ENCODE measurements around the gene USF2.

The USF2 gene

DNA sequence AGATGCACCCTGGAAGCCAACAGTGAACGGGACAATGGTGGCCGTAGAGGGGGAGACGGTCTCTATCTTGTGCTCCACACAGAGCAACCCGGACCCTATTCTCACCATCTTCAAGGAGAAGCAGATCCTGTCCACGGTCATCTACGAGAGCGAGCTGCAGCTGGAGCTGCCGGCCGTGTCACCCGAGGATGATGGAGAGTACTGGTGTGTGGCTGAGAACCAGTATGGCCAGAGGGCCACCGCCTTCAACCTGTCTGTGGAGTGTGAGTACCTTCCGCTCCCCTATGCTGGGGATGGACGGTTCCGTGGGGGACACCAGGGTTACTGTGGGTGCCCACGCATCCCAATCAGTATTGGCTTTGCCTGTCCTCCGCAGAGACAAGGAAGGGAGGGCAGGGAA lies 33.7 kb downstream of the USF2 start:
- DNase-seq: no peak

DNA sequence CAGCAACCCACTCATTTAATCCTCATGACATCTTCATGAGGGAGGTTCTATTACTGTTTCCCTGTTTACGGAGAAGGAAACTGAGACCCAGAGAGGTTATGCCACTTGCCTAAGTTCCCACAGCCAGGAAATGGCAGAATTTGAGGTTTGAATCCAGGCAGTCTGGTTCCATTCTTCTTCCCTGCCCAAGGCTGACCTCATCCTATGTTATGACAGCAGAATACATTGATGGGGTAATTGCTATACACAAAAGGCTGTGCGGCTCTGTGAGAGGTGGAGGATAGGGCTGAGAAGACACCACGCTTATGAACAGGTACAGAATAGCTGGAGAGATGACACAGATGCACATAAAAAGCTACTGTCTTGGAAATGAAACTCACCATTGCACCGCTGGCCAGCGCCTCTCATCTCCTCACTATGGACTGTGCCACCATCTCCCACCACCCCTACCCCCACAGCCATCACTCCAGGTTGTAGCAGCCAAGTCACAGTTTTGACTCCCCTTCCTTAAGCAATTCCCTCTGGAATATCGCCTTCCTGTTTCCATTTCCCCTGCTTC lies 34.7 kb downstream of the USF2 start:
- DNase-seq: no peak

DNA sequence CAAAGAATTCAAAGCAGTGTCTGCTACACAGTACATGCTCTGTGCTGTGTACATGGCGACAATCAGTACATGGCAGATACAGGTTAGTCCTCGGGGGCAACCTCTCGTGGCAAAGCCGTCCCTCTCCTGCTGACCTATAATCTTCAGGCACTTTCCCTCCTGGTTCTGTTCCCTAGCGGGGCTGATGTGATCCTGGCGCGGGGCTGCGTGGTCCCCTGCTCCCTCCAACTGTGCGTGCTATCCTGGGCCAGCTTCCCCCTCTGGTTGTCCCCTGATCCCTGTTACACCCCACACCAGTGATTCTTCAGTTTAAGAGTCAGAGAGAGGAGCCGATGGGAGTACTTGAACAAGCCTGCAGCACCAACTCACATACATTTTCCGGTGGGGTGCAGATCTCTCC lies 35.3 kb downstream of the USF2 start:
- no peak for DNase-seq

DNA sequence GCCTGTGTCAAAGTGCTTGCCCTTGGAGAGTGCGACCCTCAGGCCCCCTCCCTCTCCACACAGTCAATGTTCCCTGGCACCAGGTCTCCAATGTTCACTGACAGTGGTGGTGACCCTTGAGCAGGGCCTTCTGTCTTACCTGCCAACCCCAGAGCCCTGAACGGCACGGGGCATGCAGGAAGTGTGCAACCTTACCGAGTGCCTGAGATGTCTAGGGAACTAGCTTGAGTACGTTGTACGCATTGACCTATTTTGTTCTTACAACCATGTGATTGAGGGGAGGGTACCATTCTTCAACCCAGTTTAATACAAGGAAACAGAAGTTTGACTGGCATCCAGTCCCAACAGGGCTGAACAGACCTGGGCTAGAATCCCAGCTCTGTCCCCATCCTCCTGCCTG lies 36.4 kb downstream of the USF2 start:
- no peak for DNase-seq

DNA sequence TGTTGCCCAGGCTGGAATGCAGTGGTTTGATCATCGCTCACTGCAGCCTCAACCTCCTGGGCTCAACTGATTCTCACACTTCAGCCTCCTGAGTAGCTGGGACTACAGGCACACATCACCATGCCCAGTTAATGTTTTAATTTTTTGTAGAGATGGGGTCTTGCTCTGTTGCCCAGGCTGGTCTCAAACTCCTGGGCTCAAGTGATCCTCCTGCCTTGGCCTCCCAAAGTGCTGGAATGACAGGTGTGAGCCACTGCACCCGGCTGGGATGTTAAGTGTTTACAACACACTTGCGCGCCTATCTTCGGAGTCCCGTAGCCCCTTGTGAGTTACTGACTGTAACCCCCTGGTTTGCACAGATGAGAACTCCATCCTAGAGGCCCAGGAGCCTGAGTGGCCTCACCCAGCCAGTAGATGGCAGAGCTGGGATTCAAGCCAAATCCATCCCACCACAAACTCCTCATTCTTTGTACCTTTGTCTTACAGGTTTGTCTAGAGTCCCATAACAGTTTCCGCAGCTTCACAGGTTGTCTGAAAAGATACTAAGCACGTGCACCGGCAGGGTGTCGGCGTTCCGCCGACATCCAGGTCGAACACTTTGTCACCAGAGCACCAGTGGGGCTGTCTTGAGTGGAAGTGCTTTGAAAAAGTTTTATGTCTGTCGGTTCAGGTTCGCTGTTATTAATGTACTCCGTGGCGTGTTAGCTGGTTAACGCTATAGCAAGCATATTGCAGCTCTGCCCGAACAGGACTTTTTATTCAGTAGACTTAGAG lies 37.9 kb downstream of the USF2 start:
- DNase-seq: no peak

DNA sequence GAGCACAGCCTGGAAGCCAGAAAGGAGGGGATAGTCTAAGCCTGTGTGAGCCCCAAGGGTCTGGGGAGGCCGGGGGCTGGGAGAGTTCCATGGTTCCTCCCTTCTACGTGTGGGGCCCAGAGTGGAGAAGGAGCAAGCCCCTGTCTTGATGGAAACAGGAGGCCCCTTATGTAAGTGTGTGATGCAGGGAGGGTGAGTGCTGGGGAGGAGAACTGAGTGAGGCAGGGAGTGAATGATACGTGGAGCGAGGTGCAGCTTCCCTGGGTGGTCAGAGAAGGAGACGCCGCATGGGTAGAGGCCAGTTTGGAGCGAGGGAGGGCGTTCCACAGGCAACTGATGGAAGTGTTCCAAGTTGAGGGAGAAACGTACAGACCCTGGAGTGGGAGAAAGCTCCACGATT lies 39.2 kb downstream of the USF2 start:
- DNase-seq: no peak

DNA sequence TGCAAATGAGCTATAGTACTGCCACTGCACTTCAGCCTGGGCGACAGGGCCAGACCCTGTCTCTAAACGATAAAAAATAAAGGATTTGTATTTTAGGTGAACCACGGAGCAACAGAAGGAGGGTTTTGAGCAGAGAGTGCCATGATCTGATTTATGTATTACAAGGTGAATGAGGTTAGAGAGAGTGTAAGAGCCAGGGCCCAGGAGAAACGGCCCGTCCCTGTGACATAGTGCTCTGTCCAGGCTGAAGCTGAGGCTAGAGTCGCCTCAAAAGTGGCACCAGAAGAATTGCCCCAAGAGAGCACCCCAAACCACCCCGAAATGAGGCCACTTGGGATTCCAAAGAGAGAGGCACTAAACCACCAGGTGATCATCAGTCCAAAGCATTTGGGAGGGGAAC lies 40.1 kb downstream of the USF2 start:
- no peak for DNase-seq

DNA sequence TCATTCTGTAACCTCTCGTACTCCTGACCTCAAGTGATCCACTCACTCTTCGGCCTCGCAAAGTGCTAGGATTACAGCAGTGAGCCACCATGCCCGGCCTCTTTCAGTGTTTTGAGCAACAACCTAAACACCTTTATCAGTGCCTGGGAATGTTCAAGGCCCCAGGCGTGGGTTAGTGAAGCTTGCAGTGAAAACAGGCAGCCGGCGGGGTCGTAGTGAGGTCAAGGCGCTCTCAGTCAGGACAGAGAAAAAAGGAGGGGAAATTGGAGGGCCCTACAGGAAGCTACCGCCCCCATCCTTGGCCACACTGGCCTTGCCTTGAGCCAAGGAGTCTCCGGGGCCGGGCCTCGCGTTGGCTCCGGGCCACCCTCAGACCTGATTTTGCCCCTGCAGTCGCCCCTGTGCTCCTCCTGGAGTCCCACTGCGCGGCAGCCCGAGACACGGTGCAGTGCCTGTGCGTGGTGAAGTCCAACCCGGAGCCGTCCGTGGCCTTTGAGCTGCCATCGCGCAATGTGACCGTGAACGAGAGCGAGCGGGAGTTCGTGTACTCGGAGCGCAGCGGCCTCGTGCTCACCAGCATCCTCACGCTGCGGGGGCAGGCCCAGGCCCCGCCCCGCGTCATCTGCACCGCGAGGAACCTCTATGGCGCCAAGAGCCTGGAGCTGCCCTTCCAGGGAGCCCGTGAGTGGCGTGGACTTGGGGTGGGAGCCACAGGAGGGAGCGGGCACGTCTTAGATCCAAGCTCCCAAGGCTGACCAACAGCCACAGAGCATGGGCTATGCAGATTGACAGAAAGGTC lies 40.9 kb downstream of the USF2 start:
- no peak for DNase-seq

DNA sequence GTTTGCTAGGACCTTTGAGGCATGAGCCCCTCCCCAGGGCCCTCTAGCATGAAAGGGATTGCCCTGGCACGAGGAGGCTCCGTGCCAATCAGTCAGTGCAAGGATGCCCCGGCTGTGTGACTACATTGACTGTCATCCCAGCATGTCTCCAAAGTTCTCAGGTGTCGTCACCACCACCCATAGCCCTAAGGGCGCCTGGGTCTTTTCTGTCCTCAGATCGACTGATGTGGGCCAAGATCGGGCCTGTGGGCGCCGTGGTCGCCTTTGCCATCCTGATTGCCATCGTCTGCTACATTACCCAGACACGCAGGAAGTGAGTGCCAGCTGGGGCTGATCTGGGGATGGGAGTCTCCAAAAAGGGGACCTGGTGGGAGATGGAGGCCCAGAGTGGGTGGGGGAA lies 41.6 kb downstream of the USF2 start:
- DNase-seq: no peak

DNA sequence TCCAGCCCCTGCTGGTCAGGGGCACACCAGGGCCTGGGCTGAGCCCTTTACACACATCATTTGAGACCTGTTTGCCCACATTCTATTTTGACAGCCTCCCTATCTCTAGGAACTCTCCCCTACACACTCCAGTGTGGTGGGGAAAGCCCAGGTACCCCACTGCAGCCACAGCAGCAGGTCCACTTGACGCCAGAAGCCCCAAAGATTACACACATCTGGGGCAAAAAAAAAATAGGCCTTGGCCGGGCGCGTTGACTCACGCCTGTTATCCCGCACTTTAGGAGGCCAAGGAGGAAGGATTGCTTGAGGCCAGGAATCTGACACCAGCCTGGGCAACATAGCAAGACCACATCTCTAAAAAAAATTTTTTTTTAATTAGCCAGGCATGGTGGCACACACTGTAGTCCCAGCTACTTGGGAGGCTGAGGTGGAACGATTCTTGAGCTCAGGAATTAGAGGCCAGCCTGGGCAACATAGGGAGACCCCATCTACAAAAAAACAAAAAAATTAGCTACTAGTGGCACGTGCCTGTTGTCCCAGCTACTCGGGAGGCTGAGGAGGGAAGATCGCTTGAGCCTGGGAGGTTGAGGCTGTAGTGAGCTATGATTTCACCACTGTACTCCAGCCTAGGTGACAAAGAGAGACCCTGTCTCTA lies 42.2 kb downstream of the USF2 start:
- no peak for DNase-seq

DNA sequence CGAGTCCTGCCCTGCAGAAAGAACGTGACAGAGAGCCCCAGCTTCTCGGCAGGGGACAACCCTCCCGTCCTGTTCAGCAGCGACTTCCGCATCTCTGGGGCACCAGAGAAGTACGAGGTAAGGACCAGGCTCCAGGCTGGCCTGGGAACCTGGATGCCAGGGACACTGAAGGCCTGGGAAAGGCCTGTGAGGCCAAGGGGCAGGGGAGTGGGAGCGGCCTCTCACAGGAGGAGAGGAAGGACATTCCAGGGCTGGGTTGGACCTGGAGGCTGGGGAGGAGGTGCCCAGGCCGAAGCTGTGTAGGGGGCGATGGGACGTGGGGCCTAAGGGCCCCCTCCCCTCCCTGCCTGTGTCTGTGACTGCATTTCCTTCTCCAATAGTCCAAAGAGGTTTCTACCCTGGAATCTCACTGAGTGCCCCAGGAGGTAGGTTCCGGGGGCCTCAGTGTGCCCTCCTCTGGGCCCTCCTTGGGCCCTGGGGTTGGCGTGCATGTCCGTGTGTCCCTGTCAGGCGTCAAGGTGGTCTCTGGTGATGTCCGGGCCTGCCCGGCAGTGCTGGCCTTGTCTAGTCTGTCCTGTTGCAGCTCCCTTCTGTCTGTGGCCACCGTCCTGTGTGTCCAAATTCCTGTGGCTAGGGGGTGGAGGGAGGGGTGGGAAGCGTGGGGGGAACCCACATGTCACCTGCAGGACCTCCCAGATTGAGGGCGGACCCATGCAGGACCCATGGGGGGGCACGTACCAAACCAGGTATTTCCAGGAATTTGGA lies 43.3 kb downstream of the USF2 start:
- DNase-seq: no peak

DNA sequence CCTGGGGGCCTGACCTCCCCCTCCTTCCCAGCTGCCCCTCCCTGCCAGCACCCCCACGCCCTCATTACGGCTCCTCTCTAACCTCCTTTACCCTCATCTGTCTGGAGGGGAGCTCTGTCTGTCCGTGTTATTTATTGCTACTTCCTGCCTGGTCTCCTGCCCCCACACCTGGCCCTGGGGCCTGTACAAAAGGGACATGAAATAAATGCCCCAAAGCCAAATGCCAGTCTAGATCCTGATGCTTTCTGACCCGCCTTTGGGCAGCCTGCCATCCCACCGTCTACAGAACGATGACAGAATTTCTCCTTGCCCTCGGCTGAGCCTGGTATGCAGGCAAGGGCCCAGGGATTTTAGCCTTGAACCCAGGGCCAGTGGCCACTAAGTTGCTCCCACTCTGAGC lies 44.8 kb downstream of the USF2 start:
- no peak for DNase-seq

DNA sequence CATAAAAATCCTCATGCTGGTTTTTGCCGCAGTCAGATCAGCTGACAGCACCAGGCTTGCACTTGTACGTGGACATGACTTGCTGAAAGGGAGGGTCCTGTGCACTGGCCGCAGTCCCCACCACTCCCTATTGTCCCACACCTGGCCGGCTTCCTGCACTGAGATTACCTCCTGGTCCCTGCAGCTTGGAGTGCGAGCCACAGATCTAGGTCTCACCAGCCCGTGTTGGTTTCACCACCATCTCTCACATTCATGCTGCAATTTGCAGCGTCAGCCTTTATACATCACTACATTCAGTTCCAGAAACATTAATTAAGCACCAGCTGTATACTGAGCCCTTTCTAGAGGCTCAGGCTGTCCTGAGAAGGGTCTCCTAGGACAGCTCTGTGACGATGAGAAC lies 45.3 kb downstream of the USF2 start:
- no peak for DNase-seq

DNA sequence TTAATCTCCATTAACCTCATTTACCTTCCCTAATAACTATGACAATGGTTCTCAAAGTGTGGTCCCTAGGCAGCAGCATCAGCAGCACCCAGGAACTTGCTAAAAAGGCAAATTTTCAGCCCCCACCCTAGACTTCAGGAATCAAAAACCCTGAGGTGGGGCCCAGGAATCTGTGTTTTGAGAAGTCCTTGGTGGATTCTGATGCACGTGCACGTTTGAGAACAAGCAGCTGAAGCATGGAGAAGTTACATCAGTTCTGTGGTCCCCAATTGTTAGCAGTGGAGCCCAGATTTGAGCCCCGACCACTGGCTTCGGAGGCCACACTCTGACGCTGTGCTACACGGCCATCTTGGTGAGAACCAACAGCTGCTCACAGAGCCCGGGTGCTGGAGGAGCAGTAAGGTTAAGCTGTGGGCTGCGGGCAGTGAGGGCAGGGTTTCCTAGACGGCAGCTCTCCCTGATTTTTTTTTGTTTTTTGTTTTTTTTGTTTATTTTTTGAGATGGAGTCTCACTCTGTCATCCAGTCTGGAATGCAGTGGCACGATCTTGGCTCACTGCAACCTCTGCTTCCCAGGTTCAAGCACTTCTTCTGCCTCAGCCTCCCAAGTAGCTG lies 46.2 kb downstream of the USF2 start:
- no peak for DNase-seq

DNA sequence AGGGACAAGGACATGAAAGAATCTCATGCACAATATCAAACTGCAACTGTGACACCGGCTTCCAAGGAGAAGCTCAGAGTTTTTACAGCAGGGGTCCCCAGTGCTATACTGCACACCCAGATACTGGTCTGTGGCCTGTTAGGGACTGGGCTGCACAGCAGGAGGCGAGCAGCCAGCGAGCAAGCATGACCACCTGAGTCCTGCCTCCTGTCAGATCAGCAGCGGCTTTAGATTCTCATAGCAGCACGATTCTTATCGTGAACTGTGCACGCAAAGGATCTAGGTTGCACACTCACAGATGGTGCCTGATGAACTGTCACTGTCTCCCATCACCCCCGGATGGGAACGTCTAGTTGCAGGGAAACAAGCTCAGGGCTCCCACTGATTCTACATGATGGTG lies 47.1 kb downstream of the USF2 start:
- DNase-seq: no peak

DNA sequence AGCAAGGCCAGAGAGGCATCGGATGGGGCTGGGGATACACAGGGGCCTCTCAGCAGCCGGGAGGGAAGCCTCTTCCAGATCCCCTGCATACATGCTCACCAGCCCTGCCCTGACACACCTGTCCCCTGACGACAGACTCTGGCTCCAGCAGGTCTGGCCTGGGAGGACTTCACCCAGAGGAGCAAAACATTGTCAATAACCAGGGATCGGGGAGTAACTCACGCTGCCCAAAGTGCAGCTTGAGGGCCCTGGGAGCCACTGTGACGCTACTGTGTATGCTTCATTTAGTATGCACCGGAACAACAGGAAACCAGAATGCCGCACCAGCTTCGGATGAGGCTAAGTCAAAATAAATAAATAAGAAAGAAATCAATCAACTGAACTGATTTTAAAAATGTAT lies 47.8 kb downstream of the USF2 start:
- no peak for DNase-seq

DNA sequence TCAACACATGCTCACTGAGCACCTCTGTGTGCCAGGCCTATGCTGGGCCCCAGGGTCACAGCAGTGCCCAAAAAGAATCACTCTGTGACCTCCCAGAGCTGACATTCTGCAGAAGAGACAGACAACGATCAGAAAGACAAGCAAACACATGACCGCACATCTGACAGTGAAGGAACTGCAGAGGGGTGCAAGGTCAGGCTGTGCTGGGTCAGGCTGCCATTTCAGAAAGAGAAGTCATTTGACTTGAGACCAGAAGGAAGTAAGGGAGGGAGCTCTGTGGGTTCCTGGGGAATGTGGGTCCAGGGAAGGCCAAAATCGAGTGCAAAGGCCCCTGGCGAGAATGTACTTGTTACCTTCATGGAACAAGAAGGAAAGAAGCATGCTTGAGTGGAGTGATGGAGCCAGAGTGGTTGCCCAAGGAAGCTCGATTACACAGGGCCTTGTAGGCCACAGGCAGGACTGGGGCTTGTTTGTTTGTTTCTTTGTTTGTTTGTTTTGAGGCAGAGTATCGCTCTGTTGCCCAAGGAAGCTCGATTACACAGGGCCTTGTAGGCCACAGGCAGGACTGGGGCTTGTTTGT lies 48.8 kb downstream of the USF2 start:
- DNase-seq: no peak

DNA sequence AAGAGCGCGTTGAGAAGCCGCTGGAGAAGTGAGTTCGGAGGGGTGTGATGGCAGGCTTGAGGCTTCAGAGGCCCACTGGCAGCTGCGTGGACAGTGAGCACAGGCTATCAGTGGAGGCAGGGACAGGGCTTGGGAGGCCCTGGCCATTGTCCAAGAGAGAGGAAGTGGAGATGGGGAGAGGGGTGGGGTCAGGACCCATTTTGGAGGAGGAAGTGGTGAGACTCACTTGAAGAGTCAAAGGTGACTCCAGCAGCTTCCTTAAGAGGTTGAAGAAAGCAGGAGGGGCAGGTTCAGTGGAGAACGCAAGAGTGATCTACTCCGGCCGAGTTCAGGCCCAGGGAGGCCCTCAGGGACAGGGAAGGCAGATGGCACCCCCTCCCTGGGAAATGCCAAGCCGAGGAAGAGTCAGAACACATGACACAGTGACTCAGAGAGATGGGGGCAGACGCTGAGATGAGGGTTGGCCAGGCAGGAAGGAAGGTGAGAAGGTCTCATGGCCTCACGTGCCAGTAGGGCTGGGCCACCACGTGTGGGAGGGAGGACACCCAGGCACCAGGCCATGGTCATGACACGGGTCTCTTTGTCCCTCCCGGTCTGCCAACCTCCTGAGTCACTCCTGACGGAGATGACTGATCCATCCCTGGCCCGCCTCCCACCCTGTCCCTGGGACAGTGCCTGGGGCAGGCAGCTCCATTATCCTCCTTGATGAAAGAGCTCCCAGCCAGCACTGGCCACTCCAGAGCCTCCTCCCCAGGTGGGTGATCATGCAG lies 50.1 kb downstream of the USF2 start:
- no peak for DNase-seq

DNA sequence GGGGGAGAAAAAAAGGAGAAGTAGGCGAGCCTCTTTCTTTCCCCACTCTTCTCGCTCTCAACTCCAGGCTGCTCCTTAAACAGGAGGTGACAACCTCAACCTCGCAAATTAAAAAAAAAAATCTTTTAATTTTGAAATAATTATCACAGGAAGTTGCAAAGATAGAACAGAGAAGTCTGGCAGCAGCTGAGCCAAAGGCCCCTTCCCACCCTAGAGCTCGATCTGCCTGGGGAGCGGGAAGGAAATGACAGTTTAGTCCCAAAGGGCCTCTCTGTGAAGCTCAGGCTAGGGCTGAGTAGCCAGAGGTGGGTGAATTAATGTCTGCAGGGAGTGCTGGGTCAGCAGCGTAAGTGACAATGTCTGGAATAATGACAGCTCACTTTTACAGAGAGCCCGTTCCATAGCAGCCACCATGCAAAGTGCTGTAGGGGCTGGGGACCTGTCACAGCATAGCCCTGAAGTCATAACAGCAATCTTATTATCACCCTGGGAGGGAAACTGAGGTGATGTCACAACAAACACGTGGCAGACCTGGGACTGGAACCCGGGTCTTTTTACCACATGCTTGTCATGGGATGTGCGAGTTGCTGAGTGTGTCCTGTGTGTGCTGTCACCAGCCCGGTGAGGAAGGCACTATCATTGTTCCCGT lies 51.4 kb downstream of the USF2 start:
- DNase-seq: no peak

DNA sequence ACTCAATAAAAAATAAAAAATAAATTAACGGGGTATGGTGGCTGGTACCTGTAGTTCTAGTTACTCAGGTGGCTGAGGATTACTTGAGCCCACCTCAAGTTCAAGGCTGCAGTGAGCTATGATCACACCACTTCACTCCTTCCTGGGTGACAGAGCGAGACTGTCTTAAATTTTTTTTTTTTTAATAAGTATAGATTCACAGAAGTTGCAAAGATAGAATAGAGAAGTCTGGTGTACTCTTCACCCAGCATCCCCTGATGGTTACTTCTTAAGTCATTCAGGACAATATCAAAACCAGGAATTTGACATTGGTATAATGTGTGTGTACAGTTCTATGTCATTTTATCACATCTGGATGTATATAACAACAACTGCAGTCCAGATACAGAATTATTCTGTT lies 52.5 kb downstream of the USF2 start:
- no peak for DNase-seq

DNA sequence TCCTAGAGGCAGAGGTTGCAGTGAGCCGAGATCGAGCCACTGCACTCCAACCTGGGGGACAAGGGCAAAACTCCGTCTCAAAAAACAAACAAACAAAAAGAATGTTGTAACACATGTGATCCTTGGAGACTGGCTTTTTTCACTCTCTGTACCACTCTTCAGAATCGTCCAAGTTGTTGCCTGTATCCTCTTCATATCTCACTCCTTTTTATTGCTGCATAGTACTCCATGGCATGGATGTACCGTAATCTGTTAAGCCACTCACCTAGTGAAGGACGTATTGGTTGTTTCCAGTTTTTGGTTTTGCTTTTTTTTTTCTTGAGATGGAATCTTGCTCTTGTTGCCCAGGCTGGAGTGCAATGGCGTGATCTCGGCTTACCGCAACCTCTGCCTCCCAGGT lies 53.3 kb downstream of the USF2 start:
- no peak for DNase-seq

All from activated CD4-positive, alpha-beta T cell treated with anti-CD3 and anti-CD28 coated beads for 1 hour (primary cell).